ENCODE data around the gene GINS1.

DNA sequence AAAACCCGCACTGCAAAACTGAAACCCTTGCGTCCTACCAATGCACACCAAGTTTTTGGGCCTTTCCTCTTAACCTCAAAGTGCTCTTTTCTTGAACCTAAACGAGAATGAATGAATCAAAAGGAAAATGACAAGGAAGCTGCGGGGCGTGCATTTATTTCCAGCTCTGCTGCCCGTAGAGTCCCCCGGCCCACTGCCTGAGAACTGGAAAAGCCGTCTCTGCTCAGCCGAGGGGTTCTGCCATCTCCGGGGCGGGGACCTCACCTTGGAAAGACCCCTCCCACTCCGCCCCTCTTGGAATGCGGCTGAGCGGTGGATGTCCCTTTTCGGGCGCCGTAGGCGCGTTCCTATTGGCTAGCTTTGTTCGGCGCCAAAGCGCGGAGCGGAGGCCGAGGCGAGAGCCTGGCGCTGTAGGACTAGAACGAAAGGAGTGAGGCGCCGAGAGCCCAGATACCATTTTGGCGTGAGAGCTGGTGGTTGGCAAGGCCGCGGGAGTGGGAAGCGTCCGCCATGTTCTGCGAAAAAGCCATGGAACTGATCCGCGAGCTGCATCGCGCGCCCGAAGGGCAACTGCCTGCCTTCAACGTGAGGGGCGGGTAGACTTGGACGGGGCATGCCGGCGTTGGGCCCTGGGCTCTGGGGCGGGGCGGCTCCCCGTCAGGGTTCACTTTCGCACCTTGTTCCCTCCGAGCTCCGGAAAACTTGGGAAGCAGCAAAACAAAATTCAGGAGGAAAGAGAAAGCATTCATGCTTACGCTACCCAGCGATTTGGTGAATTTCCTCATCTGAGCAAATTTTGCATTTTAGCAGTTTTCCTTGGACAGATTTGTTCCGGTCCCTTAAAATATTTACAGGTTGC lies at the start of gene GINS1:
- TF ChIP-seq, protein P1, sequence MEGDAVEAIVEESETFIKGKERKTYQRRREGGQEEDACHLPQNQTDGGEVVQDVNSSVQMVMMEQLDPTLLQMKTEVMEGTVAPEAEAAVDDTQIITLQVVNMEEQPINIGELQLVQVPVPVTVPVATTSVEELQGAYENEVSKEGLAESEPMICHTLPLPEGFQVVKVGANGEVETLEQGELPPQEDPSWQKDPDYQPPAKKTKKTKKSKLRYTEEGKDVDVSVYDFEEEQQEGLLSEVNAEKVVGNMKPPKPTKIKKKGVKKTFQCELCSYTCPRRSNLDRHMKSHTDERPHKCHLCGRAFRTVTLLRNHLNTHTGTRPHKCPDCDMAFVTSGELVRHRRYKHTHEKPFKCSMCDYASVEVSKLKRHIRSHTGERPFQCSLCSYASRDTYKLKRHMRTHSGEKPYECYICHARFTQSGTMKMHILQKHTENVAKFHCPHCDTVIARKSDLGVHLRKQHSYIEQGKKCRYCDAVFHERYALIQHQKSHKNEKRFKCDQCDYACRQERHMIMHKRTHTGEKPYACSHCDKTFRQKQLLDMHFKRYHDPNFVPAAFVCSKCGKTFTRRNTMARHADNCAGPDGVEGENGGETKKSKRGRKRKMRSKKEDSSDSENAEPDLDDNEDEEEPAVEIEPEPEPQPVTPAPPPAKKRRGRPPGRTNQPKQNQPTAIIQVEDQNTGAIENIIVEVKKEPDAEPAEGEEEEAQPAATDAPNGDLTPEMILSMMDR (IDR thresholded peaks at IDR 0.05): no peak
- TF ChIP-seq EP300 (IDR thresholded peaks at IDR 0.05): no peak

Data from stomach (tissue), 4 donors.